ENCODE results near the gene UCMA. TPM values are rescaled to one million over a fixed set of nuclear protein-coding genes. Genes with fewer than 3 reads are reported as not detected.

UCMA gene
- total RNA-seq, 1 experiment from 2014 or later = 1.0 TPM

DNA sequence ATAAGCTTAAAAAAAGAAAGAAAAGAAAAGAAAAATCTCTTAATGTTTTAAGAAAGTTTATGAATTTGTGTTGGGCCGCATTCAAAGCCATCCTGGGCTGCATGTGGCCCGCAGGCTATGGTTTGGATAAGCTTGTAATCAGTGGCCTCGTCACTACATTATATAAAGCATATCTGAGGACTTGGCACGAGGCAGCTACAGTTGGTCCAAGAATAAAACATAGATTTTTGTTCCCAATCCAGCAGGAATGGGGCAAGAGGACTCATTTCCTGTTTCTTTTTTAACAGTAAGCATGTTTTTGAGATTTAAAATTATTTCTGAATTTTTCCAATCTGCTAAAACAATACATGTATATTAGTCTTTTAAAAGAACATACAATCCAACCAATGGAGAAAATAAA, 44.2 kb downstream of the UCMA start:
- H3K27me3 Mint-ChIP-seq (ENCODE audit: low read depth) = no peaks in the 10 kb centered on the region
- POLR2A ChIA-PET = no interaction called here
- peaks cover 80% of the 10 kb centered on the region for H3K36me3 Mint-ChIP-seq
- no peak overlapping the region for H3K27ac Mint-ChIP-seq
- no peak overlapping the region for H3K4me3 Mint-ChIP-seq
- TF ChIP-seq OVOL2 (CRISPR knock-in tag; IDR thresholded peaks at IDR 0.05; ENCODE audit: borderline replicate concordance) = no peak
- TF ChIP-seq ATF1 (CRISPR knock-in tag; IDR thresholded peaks at IDR 0.05) = no peak
- TF ChIP-seq, protein P1, sequence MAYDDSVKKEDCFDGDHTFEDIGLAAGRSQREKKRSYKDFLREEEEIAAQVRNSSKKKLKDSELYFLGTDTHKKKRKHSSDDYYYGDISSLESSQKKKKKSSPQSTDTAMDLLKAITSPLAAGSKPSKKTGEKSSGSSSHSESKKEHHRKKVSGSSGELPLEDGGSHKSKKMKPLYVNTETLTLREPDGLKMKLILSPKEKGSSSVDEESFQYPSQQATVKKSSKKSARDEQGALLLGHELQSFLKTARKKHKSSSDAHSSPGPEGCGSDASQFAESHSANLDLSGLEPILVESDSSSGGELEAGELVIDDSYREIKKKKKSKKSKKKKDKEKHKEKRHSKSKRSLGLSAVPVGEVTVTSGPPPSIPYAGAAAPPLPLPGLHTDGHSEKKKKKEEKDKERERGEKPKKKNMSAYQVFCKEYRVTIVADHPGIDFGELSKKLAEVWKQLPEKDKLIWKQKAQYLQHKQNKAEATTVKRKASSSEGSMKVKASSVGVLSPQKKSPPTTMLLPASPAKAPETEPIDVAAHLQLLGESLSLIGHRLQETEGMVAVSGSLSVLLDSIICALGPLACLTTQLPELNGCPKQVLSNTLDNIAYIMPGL (CRISPR knock-in tag; IDR thresholded peaks at IDR 0.05) = no peak
- TF ChIP-seq, protein P2, sequence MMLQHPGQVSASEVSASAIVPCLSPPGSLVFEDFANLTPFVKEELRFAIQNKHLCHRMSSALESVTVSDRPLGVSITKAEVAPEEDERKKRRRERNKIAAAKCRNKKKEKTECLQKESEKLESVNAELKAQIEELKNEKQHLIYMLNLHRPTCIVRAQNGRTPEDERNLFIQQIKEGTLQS (CRISPR knock-in tag; conservative IDR thresholded peaks at IDR 0.05) = no peak
- no peak for TF ChIP-seq CREM (CRISPR knock-in tag; IDR thresholded peaks at IDR 0.05)
- no peak for TF ChIP-seq USF1 (CRISPR knock-in tag; IDR thresholded peaks at IDR 0.05)
- TF ChIP-seq MYBL2 (CRISPR knock-in tag; IDR thresholded peaks at IDR 0.05) = no peak
- no peak for TF ChIP-seq ZBTB43 (CRISPR knock-in tag; IDR thresholded peaks at IDR 0.05)
- no peak for ATAC-seq
- H3K4me1 Mint-ChIP-seq = no peaks in the 10 kb centered on the region
- peaks cover 12% of the 10 kb centered on the region for H3K9me3 Mint-ChIP-seq
- CTCF ChIA-PET = no interaction called here
- DNase-seq (ENCODE audit: low spot score) = no peak

DNA sequence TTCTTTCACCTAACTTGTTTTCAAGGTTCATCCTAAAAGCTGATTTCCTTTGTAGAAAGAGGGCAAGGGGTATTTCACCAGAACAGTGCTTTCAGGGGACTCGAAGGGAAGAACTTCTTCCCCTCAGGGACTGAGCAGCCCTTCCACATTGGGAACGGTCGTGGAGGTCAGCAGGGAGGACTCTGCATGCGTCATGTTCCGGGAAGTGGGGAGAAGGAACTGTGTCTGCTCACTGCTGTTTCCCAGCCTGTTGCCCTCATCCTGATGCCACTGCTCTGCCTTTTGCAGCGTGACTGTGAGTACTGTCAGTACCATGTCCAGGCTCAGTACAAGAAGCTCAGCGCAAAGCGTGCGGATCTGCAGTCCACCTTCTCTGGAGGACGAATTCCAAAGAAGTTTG, 45.6 kb downstream of the UCMA start:
- Mint-ChIP-seq H3K27me3 (ENCODE audit: low read depth) (no peaks in the 10 kb centered on the region), H3K27ac (no peak overlapping the region; the same call in 1 of the 2 replicates), H3K36me3 (peaks cover 80% of the 10 kb centered on the region), H3K4me3 (no peak overlapping the region), H3K4me1 (no peaks in the 10 kb centered on the region), H3K9me3 (peaks cover 12% of the 10 kb centered on the region)
- DNase-seq (ENCODE audit: low spot score) (no peak), ATAC-seq (no peak)
- POLR2A ChIA-PET = no interaction called here
- CTCF ChIA-PET = no interaction called here
- TF ChIP-seq, protein P3, sequence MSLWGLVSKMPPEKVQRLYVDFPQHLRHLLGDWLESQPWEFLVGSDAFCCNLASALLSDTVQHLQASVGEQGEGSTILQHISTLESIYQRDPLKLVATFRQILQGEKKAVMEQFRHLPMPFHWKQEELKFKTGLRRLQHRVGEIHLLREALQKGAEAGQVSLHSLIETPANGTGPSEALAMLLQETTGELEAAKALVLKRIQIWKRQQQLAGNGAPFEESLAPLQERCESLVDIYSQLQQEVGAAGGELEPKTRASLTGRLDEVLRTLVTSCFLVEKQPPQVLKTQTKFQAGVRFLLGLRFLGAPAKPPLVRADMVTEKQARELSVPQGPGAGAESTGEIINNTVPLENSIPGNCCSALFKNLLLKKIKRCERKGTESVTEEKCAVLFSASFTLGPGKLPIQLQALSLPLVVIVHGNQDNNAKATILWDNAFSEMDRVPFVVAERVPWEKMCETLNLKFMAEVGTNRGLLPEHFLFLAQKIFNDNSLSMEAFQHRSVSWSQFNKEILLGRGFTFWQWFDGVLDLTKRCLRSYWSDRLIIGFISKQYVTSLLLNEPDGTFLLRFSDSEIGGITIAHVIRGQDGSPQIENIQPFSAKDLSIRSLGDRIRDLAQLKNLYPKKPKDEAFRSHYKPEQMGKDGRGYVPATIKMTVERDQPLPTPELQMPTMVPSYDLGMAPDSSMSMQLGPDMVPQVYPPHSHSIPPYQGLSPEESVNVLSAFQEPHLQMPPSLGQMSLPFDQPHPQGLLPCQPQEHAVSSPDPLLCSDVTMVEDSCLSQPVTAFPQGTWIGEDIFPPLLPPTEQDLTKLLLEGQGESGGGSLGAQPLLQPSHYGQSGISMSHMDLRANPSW (CRISPR knock-in tag; conservative IDR thresholded peaks at IDR 0.05; ENCODE audit: low read depth) = no peak
- TF ChIP-seq ETV6 (CRISPR knock-in tag; IDR thresholded peaks at IDR 0.05) (no peak), ZNF532 (CRISPR knock-in tag; IDR thresholded peaks at IDR 0.05; ENCODE audit: borderline replicate concordance) (no peak), AFF4 (CRISPR knock-in tag; IDR thresholded peaks at IDR 0.05; ENCODE audit: borderline replicate concordance) (no peak), SMAD4 (CRISPR knock-in tag; IDR thresholded peaks at IDR 0.05) (no peak), SMAD3 (CRISPR knock-in tag; IDR thresholded peaks at IDR 0.05; ENCODE audit: borderline replicate concordance) (no peak)
- TF ChIP-seq, protein P4, sequence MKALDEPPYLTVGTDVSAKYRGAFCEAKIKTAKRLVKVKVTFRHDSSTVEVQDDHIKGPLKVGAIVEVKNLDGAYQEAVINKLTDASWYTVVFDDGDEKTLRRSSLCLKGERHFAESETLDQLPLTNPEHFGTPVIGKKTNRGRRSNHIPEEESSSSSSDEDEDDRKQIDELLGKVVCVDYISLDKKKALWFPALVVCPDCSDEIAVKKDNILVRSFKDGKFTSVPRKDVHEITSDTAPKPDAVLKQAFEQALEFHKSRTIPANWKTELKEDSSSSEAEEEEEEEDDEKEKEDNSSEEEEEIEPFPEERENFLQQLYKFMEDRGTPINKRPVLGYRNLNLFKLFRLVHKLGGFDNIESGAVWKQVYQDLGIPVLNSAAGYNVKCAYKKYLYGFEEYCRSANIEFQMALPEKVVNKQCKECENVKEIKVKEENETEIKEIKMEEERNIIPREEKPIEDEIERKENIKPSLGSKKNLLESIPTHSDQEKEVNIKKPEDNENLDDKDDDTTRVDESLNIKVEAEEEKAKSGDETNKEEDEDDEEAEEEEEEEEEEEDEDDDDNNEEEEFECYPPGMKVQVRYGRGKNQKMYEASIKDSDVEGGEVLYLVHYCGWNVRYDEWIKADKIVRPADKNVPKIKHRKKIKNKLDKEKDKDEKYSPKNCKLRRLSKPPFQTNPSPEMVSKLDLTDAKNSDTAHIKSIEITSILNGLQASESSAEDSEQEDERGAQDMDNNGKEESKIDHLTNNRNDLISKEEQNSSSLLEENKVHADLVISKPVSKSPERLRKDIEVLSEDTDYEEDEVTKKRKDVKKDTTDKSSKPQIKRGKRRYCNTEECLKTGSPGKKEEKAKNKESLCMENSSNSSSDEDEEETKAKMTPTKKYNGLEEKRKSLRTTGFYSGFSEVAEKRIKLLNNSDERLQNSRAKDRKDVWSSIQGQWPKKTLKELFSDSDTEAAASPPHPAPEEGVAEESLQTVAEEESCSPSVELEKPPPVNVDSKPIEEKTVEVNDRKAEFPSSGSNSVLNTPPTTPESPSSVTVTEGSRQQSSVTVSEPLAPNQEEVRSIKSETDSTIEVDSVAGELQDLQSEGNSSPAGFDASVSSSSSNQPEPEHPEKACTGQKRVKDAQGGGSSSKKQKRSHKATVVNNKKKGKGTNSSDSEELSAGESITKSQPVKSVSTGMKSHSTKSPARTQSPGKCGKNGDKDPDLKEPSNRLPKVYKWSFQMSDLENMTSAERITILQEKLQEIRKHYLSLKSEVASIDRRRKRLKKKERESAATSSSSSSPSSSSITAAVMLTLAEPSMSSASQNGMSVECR (CRISPR knock-in tag; IDR thresholded peaks at IDR 0.05; ENCODE audit: borderline replicate concordance) = no peak
